Gastrocnemius medialis (tissue), 4 donors: ENCODE results near the gene CDC14A. TPM values are rescaled to one million over a fixed set of nuclear protein-coding genes. Genes with fewer than 3 reads are reported as not detected.

Source experiments
- ATAC-seq, 2 donors: fragments of 150-250 bp; one replicate each; pipeline ENCODE4 v1.9.1; 2016
- DNase-seq, 2 donors: peaks; one replicate each; pipeline ENCODE4 v3.0.0-alpha.2; 2019
- H3K27ac ChIP-seq, 4 donors: fragments of 200-600 bp; sonication (generic); 1 replicate in 1 of 4; 2 replicates in 3 of 4; pipeline ENCODE4 v1.5.1; 2016 to 2018; ENCODE audit warnings: mild to moderate bottlenecking in 2 of 4, moderate library complexity in 1 of 4
- H3K27me3 ChIP-seq, 3 donors: fragments of 200-600 bp; sonication (generic) in 2 of 3; 1 replicate in 1 of 3; 2 replicates in 2 of 3; pipeline versions ENCODE4 v1.5.1 to v1.6.0; 2016 to 2019; ENCODE audit warnings: mild to moderate bottlenecking in 1 of 3, moderate library complexity in 1 of 3
- H3K36me3 ChIP-seq, 2 donors: fragments of 200-600 bp; sonication (generic) in 1 of 2; one replicate each; pipeline ENCODE4 v1.5.1; 2017 to 2018
- H3K4me1 ChIP-seq, 2 donors: fragments of 200-600 bp; sonication (generic) in 1 of 2; one replicate each; pipeline ENCODE4 v1.5.1; 2016 to 2017; ENCODE audit warnings: mild to moderate bottlenecking in 2 of 2
- H3K4me3 ChIP-seq, 4 donors: fragments of 200-600 bp; sonication (generic) in 3 of 4; 1 replicate in 1 of 4; 2 replicates in 3 of 4; pipeline ENCODE4 v1.5.1; 2016 to 2019; ENCODE audit warnings: mild to moderate bottlenecking in 2 of 4
- H3K9me3 ChIP-seq, 3 donors: fragments of 200-600 bp; sonication (generic) in 2 of 3; 1 replicate in 1 of 3; 2 replicates in 2 of 3; pipeline ENCODE4 v1.5.1; 2016 to 2019
- POLR2A ChIP-seq, 2 donors: fragments of 450-650 bp; IDR thresholded peaks; one replicate each; pipeline ENCODE4 v1.6.1; 2017; ENCODE audit warnings: antibody characterized with exemption in 2 of 2, mild to moderate bottlenecking in 2 of 2, moderate library complexity in 2 of 2
- in situ Hi-C, 4 donors: fragments of 200-750 bp; cut with MboI; loops; one replicate each; pipeline versions ENCODE4 v1.15.0 to v1.8.0; 2017; ENCODE audit warnings: low sequenced_read_pairs in 4 of 4
- intact Hi-C: fragments of 100-400 bp; cut with DNase I; formaldehyde crosslinking; loops from one replicate; pipeline ENCODE4 v1.15.1; 2023; ENCODE audit warnings: low total_unique reads
- total RNA-seq, 4 donors: library from RNA; depleted of rRNA; stranded (reverse); fragments of >200 nt; gene quantifications; one replicate each; pipeline versions ENCODE4 v1.1.0 to v1.2.3, GENCODE V29; 2016
- TF ChIP-seq, protein P1 (sequence below), 5 experiments: fragments of 450-650 bp in 3 of 5; fragments of 200-600 bp in 2 of 5; sonication (generic) in 2 of 5; IDR thresholded peaks in 4 of 5; conservative IDR thresholded peaks in 1 of 5; 1 replicate in 4 of 5; 2 replicates in 1 of 5; pipeline ENCODE4 v1.5.1; 2016 to 2019; ENCODE audit warnings: antibody characterized with exemption in 5 of 5, mild to moderate bottlenecking in 3 of 5, moderate library complexity in 3 of 5

CDC14A gene
- total RNA-seq, 4 donors from 2014 or later = 2.1 to 10.0 (median 6.0) TPM

DNA sequence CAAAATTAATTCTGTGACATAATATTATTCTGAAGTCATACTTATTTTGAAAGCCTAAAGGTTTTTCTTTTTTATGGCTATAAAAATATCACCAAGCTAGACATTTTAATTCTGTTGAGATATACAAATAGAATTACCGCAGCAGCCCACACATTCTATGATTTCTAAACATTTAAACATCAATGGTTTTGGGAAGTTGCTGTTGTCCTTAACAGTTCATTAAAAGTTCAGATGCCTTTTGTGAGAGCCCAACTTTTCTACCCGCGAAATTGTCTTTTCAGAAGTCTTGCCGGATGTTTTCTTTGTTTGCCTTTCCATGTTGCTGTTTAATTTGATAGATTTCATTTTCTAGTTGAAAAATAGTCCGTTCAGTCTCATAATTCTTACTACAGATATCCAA is 40.5 kb downstream of the CDC14A start:
- no peak overlapping the region for H3K4me3 ChIP-seq
- no peaks in the 10 kb centered on the region for H3K9me3 ChIP-seq
- intact Hi-C loops (no loop called here), in situ Hi-C loops (no loop called here)
- no peaks in the 10 kb centered on the region for H3K27me3 ChIP-seq
- no peak for ATAC-seq
- TF ChIP-seq POLR2A (IDR thresholded peaks at IDR 0.05) = no peak
- TF ChIP-seq, protein P1, sequence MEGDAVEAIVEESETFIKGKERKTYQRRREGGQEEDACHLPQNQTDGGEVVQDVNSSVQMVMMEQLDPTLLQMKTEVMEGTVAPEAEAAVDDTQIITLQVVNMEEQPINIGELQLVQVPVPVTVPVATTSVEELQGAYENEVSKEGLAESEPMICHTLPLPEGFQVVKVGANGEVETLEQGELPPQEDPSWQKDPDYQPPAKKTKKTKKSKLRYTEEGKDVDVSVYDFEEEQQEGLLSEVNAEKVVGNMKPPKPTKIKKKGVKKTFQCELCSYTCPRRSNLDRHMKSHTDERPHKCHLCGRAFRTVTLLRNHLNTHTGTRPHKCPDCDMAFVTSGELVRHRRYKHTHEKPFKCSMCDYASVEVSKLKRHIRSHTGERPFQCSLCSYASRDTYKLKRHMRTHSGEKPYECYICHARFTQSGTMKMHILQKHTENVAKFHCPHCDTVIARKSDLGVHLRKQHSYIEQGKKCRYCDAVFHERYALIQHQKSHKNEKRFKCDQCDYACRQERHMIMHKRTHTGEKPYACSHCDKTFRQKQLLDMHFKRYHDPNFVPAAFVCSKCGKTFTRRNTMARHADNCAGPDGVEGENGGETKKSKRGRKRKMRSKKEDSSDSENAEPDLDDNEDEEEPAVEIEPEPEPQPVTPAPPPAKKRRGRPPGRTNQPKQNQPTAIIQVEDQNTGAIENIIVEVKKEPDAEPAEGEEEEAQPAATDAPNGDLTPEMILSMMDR (IDR thresholded peaks at IDR 0.05 in 4 of 5, conservative IDR thresholded peaks at IDR 0.05 in 1 of 5) = no peak
- no peak for DNase-seq
- H3K27ac ChIP-seq = no peak overlapping the region
- H3K4me1 ChIP-seq = no peaks in the 10 kb centered on the region
- no peaks in the 10 kb centered on the region for H3K36me3 ChIP-seq

- Histone ChIP-seq H3K9me3 (no peaks in the 10 kb centered on the region), H3K4me1 (no peaks in the 10 kb centered on the region), H3K4me3 (no peak overlapping the region), H3K27ac (no peak overlapping the region), H3K36me3 (no peaks in the 10 kb centered on the region), H3K27me3 (no peaks in the 10 kb centered on the region)
- ATAC-seq = no peak
- in situ Hi-C loops (no loop called here), intact Hi-C loops (no loop called here)
- DNase-seq = no peak
- TF ChIP-seq, protein P1 (IDR thresholded peaks at IDR 0.05 in 4 of 5, conservative IDR thresholded peaks at IDR 0.05 in 1 of 5) = no peak
- no peak for TF ChIP-seq POLR2A (IDR thresholded peaks at IDR 0.05)
Measured at GRCh38 chr1:100394285-100394684, 42.0 kb downstream of the CDC14A start.

DNA sequence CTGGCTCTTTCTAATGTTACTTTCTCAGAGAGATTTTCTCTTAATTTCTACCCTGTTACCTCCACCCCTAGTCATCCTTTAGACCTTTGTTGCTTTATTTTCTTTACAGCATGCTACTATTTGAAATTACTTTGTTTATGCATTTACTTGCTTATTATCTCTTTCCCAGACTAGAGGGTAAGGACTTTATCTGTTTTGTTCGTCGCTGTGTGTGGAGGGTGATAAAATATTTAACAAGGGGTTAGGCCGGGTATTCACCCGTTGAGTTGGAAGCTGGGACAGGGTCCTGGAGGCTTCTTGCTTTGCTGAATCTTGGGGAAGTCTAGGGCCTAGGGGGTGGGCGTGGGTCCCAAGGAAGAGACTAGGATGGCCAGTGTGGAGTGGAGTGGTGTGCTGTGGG is 43.6 kb downstream of the CDC14A start:
- no peak overlapping the region for H3K27ac ChIP-seq
- no peaks in the 10 kb centered on the region for H3K4me1 ChIP-seq
- no peak overlapping the region for H3K4me3 ChIP-seq
- no peak for TF ChIP-seq POLR2A (IDR thresholded peaks at IDR 0.05)
- TF ChIP-seq, protein P1 (IDR thresholded peaks at IDR 0.05 in 4 of 5, conservative IDR thresholded peaks at IDR 0.05 in 1 of 5) = no peak
- no peak for ATAC-seq
- no peaks in the 10 kb centered on the region for H3K36me3 ChIP-seq
- intact Hi-C loops = no loop called here
- in situ Hi-C loops = no loop called here
- no peak for DNase-seq
- H3K9me3 ChIP-seq = no peaks in the 10 kb centered on the region
- no peaks in the 10 kb centered on the region for H3K27me3 ChIP-seq

- H3K9me3 ChIP-seq = no peaks in the 10 kb centered on the region
- TF ChIP-seq POLR2A (IDR thresholded peaks at IDR 0.05) = no peak
- TF ChIP-seq, protein P1 (IDR thresholded peaks at IDR 0.05 in 4 of 5, conservative IDR thresholded peaks at IDR 0.05 in 1 of 5) = no peak
- H3K27me3 ChIP-seq = no peaks in the 10 kb centered on the region
- no peak overlapping the region for H3K27ac ChIP-seq
- in situ Hi-C loops = no loop called here
- no peaks in the 10 kb centered on the region for H3K36me3 ChIP-seq
- H3K4me1 ChIP-seq = no peaks in the 10 kb centered on the region
- no peak overlapping the region for H3K4me3 ChIP-seq
- intact Hi-C loops = no loop called here
- ATAC-seq = no peak
- no peak for DNase-seq
Measured at GRCh38 chr1:100396651-100397050, 44.3 kb downstream of the CDC14A start.

DNA sequence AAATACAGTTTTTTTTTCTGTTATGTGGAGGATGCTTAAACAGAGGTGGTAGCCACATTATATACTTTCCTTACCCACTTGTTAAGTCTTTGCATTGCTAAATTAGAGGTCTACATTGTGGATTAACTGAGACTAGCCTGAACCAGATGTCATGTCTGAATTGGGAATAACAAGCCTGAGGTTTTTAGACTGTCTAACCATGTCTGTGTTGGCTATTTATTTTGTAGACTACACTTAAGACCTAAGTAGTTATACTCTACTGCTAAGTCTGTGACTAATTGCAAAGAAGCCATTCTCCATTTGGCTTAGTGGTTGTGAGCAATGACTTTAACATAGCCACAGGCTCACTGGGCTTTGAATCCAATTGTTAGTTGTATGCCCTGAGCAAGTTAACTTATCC is 45.4 kb downstream of the CDC14A start:
- intact Hi-C loops = no loop called here
- H3K4me1 ChIP-seq = no peaks in the 10 kb centered on the region
- H3K4me3 ChIP-seq = no peak overlapping the region
- no peaks in the 10 kb centered on the region for H3K9me3 ChIP-seq
- ATAC-seq (no peak), DNase-seq (no peak)
- H3K27ac ChIP-seq = no peak overlapping the region
- H3K36me3 ChIP-seq = no peaks in the 10 kb centered on the region
- in situ Hi-C loops = no loop called here
- TF ChIP-seq POLR2A (IDR thresholded peaks at IDR 0.05) = no peak
- TF ChIP-seq, protein P1 (IDR thresholded peaks at IDR 0.05 in 4 of 5, conservative IDR thresholded peaks at IDR 0.05 in 1 of 5) = no peak
- no peaks in the 10 kb centered on the region for H3K27me3 ChIP-seq
